GM19372 (cell line): Measurements from ENCODE around the gene ABCA9.
"Not testable (repeated sequence)": the region's sequence is repeated elsewhere in the genome, so short reads cannot be mapped to it uniquely, and the experiment has no call there.

Experiments
- ATAC-seq: cut with Tn5 transposase; IDR thresholded peaks from one replicate; pipeline ENCODE4 v1.9.1; 2021; ENCODE audit warnings: mild to moderate bottlenecking, low read depth, moderate library complexity; ENCODE audit not compliant: unreplicated experiment

Gene ABCA9, protein sequence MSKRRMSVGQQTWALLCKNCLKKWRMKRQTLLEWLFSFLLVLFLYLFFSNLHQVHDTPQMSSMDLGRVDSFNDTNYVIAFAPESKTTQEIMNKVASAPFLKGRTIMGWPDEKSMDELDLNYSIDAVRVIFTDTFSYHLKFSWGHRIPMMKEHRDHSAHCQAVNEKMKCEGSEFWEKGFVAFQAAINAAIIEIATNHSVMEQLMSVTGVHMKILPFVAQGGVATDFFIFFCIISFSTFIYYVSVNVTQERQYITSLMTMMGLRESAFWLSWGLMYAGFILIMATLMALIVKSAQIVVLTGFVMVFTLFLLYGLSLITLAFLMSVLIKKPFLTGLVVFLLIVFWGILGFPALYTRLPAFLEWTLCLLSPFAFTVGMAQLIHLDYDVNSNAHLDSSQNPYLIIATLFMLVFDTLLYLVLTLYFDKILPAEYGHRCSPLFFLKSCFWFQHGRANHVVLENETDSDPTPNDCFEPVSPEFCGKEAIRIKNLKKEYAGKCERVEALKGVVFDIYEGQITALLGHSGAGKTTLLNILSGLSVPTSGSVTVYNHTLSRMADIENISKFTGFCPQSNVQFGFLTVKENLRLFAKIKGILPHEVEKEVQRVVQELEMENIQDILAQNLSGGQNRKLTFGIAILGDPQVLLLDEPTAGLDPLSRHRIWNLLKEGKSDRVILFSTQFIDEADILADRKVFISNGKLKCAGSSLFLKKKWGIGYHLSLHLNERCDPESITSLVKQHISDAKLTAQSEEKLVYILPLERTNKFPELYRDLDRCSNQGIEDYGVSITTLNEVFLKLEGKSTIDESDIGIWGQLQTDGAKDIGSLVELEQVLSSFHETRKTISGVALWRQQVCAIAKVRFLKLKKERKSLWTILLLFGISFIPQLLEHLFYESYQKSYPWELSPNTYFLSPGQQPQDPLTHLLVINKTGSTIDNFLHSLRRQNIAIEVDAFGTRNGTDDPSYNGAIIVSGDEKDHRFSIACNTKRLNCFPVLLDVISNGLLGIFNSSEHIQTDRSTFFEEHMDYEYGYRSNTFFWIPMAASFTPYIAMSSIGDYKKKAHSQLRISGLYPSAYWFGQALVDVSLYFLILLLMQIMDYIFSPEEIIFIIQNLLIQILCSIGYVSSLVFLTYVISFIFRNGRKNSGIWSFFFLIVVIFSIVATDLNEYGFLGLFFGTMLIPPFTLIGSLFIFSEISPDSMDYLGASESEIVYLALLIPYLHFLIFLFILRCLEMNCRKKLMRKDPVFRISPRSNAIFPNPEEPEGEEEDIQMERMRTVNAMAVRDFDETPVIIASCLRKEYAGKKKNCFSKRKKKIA (N-terminal part only)

DNA sequence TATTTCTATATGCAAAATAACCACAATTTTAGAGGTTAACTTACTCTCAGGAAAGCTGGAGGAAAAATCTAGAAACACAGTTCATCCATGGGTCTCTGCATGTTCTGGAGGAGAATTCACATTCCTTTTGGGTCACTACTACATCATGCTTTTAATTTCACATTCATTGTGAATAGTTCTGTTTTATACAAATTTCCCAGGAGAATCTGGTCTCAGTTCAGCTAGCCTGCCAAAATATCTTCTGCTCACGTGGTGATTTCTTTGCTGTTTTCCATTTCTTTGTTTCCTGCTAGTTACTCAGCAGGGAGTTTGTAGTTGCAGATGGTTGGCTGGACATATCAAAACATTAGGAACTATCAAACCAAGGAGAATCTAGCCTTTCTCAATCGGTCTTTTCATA is at the start of gene ABCA9:
Gene ABCA9 (minus strand): TSS at position 106 of the 400 bp plus-strand sequence. CDS start 9,801 bp downstream, outside the sequence.
- ATAC-seq: no peak

DNA sequence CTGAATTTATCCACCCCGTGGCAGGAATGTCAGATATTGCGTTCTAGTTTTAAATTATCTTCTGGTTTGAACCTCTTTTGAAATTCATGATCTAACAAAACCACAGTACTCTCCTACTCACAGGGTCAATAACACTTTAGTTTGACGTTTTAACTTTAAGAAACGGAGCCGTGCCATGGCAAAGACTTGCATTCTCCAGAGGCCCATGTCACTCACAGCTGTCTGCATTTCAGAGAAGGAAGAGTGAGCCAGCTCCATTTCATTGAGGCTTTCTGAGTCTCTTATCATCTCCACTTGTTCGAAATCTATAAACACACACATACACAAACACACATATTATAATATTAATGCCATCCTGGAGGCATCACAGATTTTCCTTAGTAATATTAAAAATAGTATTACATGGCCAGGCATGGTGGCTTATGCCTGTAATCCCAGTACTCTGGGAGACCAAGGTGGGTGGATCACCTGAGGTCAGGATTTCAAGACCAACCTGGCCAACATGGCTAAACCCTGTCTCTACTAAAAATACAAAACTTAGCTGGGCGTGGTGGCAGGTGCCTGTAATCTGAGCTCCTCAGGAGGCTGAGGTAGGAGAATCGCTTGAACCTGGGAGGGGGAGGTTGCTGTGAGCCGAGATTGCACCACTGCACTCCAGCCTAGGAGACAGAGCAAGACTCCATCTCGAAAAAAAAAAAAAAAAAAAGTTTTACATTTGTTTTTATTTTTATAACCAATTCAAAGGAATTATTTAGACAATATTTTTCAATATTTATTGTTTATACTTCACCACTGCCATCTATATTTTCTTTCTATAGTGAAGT is 45.4 kb upstream of the ABCA9 start:
- no peak for ATAC-seq

DNA sequence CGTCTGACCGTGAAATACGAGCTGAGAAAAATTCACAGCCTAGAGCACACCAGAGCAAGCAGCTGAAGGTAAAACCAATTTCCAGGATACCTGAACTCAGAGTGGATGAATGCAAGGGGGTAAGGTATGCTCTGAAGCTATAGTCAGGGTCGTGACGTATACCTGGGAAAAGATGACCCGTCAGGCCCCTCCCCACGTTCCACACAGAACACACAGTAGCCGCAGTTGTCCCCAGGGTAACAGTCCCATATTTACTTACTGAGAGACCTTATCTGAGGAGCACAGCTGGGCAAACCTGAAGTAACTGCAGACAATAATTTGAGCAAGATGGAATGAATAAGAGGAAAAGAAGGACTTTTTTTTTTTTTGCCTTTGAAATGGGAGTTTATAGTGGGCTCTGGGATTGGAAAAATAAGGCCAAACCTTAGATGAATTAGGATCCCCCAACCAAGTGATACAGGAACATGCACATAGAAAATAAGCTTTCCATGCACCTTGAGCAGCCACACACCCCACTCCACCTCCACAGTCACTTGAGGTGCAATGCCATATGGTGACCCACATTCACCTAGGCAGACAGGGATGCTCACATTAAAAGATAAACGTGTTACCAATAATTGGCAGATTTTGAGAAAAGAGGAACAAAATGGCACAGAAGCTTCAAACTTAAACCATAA is 43.0 kb upstream of the ABCA9 start:
- no peak for ATAC-seq

DNA sequence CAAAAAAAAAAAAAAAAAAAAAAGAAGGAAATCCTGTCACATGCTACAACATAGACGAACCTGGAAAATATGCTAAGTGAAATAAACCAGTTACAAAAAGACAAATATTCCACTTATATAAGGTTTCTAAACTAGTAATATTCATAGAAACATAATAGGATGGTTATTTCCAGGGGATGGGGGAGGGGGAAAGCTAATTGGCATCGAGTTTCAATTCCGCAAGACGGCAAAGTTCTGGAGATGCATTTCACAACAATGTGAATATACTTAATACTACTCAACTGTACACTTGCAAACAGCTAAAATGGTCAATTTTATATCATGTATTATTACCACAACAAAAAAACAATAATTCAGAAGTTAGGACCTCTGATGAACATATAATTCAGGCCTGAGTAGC is 37.9 kb upstream of the ABCA9 start:
- no peak for ATAC-seq

DNA sequence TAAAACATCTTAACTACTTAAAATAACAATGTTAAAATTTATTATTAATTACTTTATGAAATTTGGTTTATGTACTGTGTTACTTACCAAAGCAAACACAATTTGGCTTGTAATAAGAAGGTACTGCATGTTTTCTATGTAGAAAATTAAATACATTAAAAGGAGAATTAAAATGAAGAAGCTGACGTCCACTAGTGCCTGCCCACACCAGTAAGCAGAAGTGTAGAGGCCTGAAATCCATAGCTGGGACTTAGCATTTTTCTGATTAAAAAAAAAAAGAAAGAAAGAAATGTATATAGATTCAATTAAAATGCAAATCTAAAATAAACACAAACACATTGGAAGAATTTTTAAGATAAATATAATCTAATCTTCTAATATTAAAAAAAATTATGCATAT is 35.8 kb upstream of the ABCA9 start:
- no peak for ATAC-seq

DNA sequence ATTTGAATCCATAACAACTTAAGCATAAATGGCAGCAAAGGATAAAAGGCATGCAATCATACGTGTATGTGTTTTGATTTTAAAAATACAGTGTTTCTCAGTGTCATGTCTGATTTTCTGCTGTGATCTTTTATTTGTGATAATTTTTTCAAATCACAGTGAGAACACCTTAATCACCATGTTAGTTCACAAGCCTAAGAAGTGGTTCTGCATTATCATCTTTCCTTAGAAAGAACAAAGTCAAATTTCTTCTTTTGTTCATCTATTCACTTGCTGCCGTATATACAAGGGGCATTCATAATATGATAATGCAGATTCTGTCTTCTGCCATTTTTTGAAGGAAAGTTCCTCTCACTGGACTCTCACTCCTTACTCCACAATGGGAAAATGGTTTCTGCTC is 33.3 kb upstream of the ABCA9 start:
- no peak for ATAC-seq

DNA sequence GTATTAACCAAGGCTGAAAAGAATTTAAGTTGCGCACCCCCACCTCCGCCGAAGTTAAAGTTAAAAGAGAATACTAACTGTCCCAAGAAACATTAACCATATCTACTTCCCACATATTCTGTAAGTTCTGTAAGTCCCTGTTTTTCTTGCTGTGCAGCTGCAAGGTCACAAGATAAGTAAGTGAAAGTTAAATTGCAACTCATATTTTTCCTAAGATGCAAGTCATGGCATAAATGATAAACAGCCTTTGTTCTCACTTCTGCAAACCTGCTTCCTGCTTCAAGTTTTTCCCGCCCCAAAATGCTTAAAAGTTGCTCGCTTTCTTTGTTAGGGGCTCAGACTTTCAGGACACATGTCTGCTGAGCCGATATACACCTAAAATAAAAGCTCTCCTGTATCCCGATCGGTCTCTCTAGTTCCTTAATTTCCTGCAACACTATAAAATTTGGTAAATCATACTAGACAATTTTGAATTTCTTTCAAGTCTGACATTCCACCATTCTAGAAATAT is 32.6 kb upstream of the ABCA9 start:
- ATAC-seq: no peak

DNA sequence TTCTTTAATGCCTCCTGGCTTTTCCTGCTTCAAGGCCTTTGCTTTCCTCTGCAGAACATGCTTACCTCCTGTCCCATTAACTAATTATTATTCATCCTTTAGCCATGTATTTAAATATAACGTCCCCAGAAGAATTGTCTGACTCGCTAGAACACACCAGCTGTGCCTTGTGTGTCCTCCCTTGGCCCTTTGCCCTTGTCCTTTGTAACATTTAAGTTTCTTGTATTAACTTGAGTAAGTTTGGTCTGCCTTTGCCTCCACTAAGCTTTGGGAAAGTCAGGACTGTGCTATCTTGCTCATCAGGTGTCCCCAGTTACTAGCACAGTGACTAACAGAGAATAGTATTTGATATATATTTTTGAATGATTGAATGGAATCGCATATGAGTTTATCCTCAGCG is 29.6 kb upstream of the ABCA9 start:
- ATAC-seq: no peak

DNA sequence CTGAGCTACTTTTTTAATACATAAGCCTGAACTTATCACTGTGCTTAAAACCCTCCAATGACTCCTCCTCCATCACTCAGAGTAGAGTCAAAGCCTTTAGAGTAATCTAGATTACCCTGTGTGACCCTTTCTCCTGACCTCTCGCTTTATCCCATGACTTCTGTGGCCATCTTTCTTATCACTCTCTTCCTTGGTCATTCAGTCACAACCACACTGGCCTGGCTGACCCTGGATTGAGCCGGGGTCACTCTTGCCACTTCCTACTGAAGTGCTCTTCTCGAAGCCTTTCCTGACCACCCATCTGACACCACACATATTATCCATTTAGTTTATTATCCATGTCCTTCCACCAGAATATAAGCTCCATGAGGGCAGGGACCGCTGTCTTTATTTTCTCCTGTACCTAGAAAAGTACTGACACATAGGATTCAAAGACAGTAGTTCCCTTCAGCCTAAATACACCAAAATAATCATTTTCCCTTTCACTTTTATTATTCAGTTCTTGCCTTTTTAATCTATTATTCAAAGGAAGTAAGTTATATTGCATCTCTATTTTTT is 28.0 kb upstream of the ABCA9 start:
- ATAC-seq: no peak

DNA sequence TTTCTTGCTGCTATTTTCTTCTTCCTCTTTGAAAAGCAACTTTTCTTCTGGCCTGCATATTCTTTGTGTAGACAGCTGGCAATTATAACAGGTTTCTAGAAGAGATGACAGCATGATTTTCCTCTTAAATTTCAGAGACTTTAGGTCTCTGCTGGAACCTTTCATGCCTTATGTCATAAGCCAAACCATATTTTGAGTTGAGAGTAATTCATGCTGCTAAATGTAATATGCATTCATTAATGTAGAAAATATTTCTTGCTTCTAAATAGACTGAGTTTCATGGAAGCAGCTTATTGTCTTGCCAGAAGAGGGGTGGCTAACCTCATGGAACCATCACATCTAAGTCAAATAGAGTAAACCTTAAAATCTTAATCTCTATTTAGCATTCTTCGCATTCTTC is 25.9 kb upstream of the ABCA9 start:
- ATAC-seq: no peak

DNA sequence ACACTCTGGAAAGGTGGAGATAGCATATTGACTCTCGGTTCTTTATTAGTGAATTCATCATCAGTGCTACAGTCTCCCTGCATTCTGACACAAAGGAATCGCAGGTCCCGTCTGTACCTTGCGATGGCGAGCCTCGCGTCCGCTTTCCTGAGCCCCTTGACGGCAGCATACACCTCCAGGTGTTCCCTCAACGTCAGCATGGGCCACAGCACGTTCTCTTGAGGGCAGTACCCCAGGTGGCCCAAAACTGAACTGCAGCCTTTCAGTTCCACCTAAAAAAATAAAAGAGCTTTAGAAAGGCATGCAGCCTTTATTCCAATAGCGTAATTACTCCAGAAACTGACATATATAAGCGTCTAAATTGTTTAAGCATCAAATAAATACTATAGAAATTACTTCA is 24.2 kb upstream of the ABCA9 start:
- ATAC-seq: no peak

DNA sequence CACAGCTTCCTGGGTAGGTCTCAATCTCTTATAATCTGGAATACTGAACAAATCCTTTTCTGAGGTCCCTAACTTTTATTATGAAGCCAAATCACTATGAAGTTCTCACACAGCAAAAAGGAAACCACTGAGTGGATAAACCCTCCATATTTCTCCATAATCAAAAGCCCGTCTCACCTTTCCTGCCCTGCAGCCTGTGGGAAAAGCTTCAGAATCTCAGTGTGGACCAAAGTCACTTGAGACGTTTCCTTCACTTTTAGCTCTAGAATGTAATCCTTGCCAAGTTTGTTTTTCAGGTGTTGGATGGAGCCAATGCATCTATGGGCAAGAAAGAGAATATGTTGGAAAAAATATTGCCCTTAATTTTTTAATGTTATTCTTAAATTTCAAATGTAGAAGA is 22.0 kb upstream of the ABCA9 start:
- ATAC-seq: no peak

DNA sequence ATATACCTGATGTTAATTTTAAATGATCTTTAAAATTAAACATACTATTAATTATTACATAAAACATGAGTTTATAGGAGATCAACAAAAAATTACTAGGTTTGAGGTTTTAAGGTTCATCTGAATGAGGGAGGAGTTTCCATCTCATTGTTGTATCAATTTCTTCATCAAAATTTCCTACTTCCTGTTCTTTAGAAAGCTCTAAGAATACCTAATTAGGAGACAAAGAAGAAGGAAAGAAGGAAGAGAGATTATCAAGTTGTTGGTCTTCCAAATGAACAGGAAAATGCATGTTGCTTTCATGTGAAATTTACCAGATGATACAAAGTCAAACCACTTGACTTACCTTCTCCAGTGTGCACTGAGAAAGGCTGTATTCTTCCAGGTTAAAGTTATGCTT is 18.1 kb upstream of the ABCA9 start:
- no peak for ATAC-seq

DNA sequence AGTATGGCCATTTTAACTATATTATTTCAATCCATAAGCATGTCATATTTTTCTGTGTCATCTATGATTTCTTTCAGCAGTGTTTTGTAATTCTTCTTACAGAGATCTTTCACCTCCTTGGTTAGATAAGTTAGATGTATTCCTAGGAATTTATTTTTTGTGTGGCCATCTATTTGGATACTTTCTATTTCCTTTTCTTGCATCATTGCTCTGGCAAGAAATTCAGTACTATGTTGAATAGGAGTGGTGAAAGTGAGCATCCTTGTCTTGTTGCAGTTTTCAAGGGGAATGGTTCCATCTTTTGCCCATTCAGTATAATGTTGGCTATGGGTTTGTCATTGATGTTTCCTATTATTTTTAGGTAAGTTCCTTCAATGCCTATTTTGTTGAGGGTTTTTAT is 15.1 kb upstream of the ABCA9 start:
- ATAC-seq: no peak

DNA sequence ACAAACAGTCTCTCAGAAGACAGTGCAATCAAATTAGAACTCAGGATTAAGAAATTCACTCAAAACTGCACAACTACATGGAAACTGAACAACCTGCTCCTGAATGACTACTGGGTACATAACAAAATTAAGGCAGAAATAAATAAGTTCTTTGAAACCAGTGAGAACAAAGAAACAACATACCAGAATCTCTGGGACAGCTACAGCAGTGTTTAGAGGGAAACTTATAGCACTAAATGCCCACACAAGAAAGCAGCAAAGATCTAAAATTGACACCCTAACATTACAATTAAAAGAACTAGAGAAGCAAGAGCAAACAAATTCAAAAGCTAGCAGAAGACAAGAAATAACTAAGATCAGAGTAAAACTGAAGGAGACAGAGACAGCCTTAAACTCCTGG is 12.7 kb upstream of the ABCA9 start:
- ATAC-seq: not testable (repeated sequence)

DNA sequence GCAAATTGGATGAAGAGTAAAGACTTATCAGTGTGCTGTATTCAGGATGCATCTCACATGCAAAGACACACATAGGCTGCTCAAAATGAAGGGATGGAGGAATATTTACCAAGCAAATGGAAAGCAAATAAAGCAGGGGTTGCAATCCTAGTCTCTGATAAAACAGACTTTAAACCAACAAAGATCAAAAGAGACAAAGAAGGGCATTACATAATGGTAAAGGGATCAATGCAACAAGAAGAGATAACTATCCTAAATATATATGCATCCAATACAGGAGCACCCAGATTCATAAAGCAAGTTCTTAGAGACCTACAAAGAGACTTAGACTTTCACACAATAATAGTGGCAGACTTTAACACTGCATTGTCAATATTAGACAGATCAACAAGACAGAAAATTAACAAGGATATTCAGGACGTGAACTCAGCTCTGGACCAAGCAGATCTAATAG is 12.1 kb upstream of the ABCA9 start:
- ATAC-seq: not testable (repeated sequence)

DNA sequence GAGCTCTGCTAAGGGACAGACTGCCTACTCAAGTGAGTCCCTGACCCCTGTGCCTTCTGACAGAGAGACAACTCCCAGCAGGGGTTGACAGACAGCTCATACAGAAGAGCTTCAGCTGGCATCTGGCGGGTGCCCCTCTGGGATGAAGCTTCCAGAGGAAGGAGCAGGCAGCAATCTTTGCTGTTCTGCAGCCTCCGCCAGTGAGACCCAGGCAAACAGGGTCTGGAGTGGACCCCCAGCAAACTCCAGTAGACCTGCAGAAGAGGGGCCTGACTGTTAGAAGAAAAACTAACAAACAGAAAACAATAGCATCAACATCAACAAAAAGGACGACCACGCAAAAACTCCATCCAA is 10.5 kb upstream of the ABCA9 start:
- not testable (repeated sequence) for ATAC-seq

DNA sequence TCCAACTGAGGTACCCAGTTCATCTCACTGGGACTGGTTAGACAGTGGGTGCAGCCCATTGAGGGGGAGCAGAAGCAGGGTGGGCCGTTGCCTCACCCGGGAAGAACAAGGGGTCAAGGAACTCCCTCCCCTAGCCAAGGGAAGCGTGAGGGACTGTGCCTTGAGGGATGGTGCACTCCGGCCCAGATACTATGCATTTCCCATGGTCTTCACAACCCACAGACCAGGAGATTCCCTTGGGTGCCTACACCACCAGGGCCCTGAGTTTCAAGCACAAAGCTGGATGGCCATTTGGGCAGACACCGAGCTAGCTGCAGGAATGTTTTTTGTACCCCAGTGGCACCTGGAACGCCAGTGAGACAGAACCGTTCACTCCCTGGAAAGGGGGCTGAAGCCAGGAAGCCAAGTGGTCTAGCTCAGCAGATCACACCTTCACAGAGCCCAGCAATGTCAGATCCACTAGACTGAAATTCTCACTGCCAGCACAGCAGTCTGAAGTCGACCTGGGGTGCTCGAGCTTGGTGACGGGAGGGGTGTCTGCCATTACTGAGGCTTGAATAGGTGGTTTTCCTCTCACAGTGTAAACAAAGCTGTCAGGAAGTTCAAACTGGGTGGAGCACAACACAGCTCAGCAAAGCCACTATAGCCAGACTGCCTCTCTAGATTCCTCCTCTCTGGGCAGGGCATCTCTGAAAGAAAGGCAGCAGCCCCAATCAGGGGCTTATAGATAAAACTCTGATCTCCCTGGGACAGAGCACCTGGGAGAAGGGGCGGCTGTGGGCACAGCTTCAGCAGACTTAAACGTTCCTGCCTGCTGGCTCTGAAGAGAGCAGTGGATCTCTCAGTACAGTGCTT is 9.9 kb upstream of the ABCA9 start:
- ATAC-seq: not testable (repeated sequence)
